ENCODE data around the gene LSS.

DNA sequence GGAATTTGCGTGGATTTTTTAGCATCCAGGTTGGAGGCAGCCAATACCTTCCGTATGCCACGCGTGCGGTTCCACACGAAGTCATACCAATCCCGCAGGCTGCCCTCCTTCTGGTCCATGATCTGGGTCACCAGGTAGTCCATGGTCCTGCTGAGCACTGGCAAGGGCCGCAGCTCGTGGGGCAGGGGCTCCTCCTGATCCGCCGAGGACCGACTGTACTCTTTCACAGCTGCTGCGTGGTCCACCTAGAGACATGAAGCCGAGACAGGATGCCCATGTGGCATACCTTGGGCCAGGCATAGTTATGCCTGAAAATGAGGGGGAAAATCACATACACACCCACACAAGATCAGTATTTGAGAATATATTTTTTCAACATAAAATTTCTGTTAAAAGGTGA lies 44.8 kb upstream of the LSS start:
- no peak for TF ChIP-seq EP300 (IDR thresholded peaks at IDR 0.05)
- TF ChIP-seq, protein P1, sequence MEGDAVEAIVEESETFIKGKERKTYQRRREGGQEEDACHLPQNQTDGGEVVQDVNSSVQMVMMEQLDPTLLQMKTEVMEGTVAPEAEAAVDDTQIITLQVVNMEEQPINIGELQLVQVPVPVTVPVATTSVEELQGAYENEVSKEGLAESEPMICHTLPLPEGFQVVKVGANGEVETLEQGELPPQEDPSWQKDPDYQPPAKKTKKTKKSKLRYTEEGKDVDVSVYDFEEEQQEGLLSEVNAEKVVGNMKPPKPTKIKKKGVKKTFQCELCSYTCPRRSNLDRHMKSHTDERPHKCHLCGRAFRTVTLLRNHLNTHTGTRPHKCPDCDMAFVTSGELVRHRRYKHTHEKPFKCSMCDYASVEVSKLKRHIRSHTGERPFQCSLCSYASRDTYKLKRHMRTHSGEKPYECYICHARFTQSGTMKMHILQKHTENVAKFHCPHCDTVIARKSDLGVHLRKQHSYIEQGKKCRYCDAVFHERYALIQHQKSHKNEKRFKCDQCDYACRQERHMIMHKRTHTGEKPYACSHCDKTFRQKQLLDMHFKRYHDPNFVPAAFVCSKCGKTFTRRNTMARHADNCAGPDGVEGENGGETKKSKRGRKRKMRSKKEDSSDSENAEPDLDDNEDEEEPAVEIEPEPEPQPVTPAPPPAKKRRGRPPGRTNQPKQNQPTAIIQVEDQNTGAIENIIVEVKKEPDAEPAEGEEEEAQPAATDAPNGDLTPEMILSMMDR (IDR thresholded peaks at IDR 0.05), result no peak
- no peak for TF ChIP-seq POLR2AphosphoS5 (IDR thresholded peaks at IDR 0.05)
